Stimulated activated CD4-positive, alpha-beta T cell treated with anti-CD3 and anti-CD28 coated beads, Interleukin-15, amount 100 ng/mL, for 1 hour (primary cell): Measurements from ENCODE around the gene NFIC.
"Not testable (repeated sequence)": the region's sequence is repeated elsewhere in the genome, so short reads cannot be mapped to it uniquely, and the experiment has no call there.

ENCODE experiments used
- DNase-seq, 2 donors: peaks; one replicate each; pipeline ENCODE4 v3.0.0-alpha.2; 2020; ENCODE audit warnings: low read depth in 1 of 2, low spot score in 1 of 2

The NFIC gene

GRCh38 chr19:3415695-3416094 is 49.3 kb downstream of the NFIC start:
- no peak for DNase-seq

- DNase-seq: no peak
These were observed 53.9 kb downstream of the NFIC start for GRCh38 chr19:3420244-3420755.

- DNase-seq: no peak
These were observed 54.7 kb downstream of the NFIC start for GRCh38 chr19:3420909-3421619.

- DNase-seq: not testable (repeated sequence)
These were observed 55.3 kb downstream of the NFIC start for GRCh38 chr19:3421656-3422055.

GRCh38 chr19:3423183-3423829 is 56.9 kb downstream of the NFIC start:
- DNase-seq: no peak

- no peak for DNase-seq
These were observed 60.0 kb downstream of the NFIC start for GRCh38 chr19:3426433-3426832.

GRCh38 chr19:3430366-3430680 is 63.9 kb downstream of the NFIC start:
- not testable (repeated sequence) for DNase-seq

GRCh38 chr19:3431760-3432397 is 65.5 kb downstream of the NFIC start:
- no peak for DNase-seq

- DNase-seq: no peak
These were observed 66.9 kb downstream of the NFIC start for GRCh38 chr19:3433313-3433712.

- DNase-seq: no peak
These were observed 67.6 kb downstream of the NFIC start for GRCh38 chr19:3433805-3434540.

- DNase-seq: peak; percentile 93 to 94
These were observed 68.5 kb downstream of the NFIC start for GRCh38 chr19:3434630-3435553.

- DNase-seq: peak; percentile 23 to 37
These were observed 73.7 kb downstream of the NFIC start for GRCh38 chr19:3440082-3440481.

GRCh38 chr19:3441089-3441985 is 75.0 kb downstream of the NFIC start:
- DNase-seq: no peak

- no peak for DNase-seq
These were observed 75.6 kb downstream of the NFIC start for GRCh38 chr19:3441986-3442329.

GRCh38 chr19:3442487-3443071 is 76.2 kb downstream of the NFIC start:
- DNase-seq: no peak

- DNase-seq: no peak
These were observed 77.7 kb downstream of the NFIC start for GRCh38 chr19:3443840-3444694.

- no peak for DNase-seq
These were observed 78.4 kb downstream of the NFIC start for GRCh38 chr19:3444695-3445234.

- not testable (repeated sequence) for DNase-seq
These were observed 80.3 kb downstream of the NFIC start for GRCh38 chr19:3446657-3447056.
